ENCODE measurements around the gene TECPR1.

The TECPR1 gene

DNA sequence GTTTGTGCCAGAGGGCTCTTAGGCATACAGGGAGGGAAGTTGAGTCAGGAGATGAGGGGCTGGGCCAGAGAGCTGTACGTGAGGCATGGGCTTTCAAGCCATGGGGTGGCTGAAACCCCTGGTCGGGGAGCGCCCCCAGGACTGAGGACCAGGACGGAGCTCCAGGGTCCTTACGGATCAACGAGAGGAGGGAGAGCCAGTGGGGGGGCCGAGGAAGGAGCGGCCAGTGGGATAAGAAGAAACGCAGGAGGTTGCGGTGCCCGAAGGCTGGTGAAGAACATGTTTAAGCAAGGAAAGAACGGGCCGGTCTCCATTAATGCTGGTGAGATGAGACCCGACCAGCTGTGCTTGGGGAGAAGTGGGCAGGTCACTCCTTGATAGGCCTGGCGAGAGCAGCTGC lies 84.4 kb downstream of the TECPR1 start:
- no peak overlapping the region for H3K27ac ChIP-seq (ENCODE audit: low read length)
- peaks cover 6 to 9% of the 10 kb centered on the region in 2 donors for H3K36me3 ChIP-seq (ENCODE audit: control insufficient read depth in 2 of 2, insufficient read depth in 2 of 2, low read length in 2 of 2)

DNA sequence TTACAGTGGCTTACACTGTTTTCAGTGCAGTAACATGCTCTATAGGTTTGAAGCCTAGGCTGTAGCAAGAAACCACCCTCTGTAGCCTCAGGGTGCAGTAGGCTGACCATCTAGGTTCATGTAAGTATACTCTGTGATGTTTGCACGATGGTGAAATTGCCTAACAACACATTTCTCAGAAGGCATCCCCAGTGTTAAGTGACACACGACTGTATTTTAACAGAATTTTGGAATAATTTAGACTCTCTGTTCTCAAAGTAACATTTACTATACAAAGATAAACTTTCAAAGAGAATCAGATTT lies 85.4 kb downstream of the TECPR1 start:
- H3K27me3 ChIP-seq (ENCODE audit: control insufficient read depth in 1 of 2, insufficient read depth in 2 of 2, low read length in 2 of 2): no peaks in the 10 kb centered on the region
- H3K4me3 ChIP-seq (ENCODE audit: low read length in 2 of 2): no peak overlapping the region
- peaks cover 7% of the 10 kb centered on the region for H3K4me1 ChIP-seq (ENCODE audit: control insufficient read depth, insufficient read depth, low read length)
- H3K27ac ChIP-seq (ENCODE audit: low read length): no peak overlapping the region
- H3K36me3 ChIP-seq (ENCODE audit: control insufficient read depth in 2 of 2, insufficient read depth in 2 of 2, low read length in 2 of 2): peaks cover 0 to 5% of the 10 kb centered on the region in 2 donors
- H3K9me3 ChIP-seq (ENCODE audit: control insufficient read depth in 2 of 2, low read length in 2 of 2): no peaks in the 10 kb centered on the region
- no peak overlapping the region for H3K9ac ChIP-seq (ENCODE audit: low read length in 2 of 2)

More for the DNA sequence above, 84.4 kb downstream of the TECPR1 start:
- H3K9ac ChIP-seq (ENCODE audit: low read length in 2 of 2): no peak overlapping the region
- H3K4me1 ChIP-seq (ENCODE audit: control insufficient read depth, insufficient read depth, low read length): peaks cover 7% of the 10 kb centered on the region
- no peaks in the 10 kb centered on the region for H3K27me3 ChIP-seq (ENCODE audit: control insufficient read depth in 1 of 2, insufficient read depth in 2 of 2, low read length in 2 of 2)
- H3K4me3 ChIP-seq (ENCODE audit: low read length in 2 of 2): no peak overlapping the region
- H3K9me3 ChIP-seq (ENCODE audit: control insufficient read depth in 2 of 2, low read length in 2 of 2): no peaks in the 10 kb centered on the region

DNA sequence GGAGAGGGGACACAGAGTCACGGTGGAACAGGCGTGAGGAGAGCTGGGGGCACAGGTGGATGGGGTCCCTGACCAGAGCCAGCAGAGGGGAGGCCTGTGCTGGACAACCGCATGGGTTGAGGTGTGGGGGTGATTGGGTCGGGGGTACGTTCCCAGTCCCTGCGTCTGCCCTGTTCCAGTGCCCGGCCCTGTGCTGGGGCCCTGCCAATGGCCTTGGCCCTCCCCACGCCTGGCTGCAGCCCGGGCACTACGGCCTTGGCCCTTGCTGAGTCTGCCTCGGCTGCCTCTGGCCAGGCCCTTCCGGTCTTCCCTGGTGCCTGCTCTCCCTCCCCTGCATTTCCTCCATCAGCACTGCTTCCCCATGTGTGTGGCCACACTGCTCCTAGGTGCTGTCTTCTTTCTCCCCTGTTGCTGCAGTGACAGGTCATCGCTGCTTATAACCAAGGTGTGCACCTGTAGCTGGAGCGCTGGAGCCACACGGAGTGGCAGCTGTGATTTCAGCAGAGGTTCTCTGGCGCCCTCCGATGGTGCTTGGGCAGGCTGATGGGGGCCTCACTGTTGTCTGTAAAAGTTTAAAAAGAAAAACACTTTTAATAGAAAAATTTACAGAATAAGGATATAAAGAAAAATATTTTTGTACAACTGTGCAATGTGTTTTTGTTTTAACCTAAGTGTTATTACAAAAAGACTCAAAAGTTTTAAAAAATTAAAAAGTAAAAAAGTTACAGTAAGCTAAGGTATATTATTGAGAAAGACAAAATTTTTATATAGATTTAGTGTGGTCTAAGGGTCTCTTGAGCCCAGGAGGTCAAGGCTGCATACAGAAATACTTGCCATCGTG lies 86.0 kb downstream of the TECPR1 start:
- Histone ChIP-seq H3K27ac (ENCODE audit: low read length) (no peak overlapping the region), H3K4me3 (ENCODE audit: low read length in 2 of 2) (no peak overlapping the region), H3K27me3 (ENCODE audit: control insufficient read depth in 1 of 2, insufficient read depth in 2 of 2, low read length in 2 of 2) (no peaks in the 10 kb centered on the region), H3K9me3 (ENCODE audit: control insufficient read depth in 2 of 2, low read length in 2 of 2) (no peaks in the 10 kb centered on the region), H3K36me3 (ENCODE audit: control insufficient read depth in 2 of 2, insufficient read depth in 2 of 2, low read length in 2 of 2) (peaks cover 0 to 5% of the 10 kb centered on the region in 2 donors), H3K9ac (ENCODE audit: low read length in 2 of 2) (no peak overlapping the region), H3K4me1 (ENCODE audit: control insufficient read depth, insufficient read depth, low read length) (peaks cover 7% of the 10 kb centered on the region)
